Stimulated activated CD4-positive, alpha-beta T cell treated with anti-CD3 and anti-CD28 coated beads, TNF-alpha, amount 100 ng/mL, for 1 hour (primary cell): Measurements from ENCODE around the gene MST1.
"Not testable (repeated sequence)": the region's sequence is repeated elsewhere in the genome, so short reads cannot be mapped to it uniquely, and the experiment has no call there.

Source experiments
- DNase-seq, 3 donors: peaks; one replicate each; pipeline ENCODE4 v3.0.0-alpha.2; 2020; ENCODE audit warnings: low read depth in 3 of 3, low spot score in 1 of 3

MST1 gene

DNA sequence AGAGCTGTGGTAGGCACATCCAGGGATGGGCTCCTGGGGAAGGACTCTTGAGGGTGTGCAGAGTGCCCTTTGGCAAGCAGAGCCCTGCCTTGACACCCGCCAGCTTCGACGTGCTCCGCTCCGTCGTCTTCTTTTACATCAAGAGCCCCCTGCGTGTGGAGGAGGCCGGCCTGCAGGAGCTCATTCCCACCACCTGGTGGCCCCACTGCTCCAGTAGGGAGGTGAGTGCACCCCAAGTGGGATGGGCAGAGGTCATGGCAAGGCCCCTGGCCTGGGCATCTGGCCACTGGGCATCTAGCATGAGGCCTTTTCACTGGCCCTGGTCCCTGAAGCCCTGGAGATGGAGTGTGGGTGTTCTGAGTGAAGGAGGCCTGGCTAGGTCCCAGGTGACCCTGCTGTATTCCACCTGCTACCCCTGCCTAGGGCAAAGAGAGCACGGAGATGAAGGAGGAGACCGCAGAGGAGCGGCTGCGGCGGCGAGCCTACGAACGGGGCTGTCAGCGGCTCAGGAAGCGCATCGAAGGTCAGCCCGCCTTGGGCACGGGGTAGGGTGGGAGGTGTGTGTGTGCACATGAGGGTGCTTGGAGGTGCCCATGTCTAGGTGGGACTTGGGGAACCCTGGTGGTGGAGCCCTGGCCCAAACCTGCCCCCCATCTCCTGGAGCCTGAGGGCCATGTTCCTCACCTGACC is 12.3 kb upstream of the MST1 start:
- no peak for DNase-seq

DNA sequence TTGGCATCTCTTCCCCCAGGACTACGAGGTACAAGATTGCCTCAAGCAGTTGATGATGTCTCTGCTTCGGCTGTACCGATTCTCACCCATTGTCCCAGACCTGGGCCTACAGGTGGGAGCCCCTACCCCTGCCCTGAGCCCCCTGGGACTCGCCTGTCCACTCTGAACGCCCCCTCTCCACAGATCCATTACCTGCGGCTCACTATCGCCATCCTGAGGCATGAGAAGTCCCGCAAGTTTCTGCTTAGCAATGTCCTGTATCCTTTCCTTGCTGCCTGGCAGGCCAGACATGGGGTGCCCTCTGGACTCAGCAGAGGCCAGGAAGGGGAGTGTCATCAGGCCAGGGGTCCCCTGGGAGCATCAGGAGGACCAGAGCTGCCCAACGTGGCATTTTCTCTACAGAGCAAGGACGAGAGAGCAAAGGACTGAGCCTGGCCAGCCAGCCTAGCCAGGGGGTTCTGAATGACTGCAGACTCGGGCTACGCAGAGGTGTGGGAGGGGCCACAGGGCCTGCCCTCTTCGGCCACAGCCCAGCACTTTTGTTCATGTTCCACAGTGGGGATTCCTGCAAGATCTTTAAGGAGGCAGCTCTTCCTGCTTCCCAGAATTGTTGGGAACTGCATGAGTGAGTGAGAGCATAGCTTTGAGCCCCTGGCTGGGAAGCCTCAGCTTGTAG is 11.3 kb upstream of the MST1 start:
- no peak for DNase-seq

DNA sequence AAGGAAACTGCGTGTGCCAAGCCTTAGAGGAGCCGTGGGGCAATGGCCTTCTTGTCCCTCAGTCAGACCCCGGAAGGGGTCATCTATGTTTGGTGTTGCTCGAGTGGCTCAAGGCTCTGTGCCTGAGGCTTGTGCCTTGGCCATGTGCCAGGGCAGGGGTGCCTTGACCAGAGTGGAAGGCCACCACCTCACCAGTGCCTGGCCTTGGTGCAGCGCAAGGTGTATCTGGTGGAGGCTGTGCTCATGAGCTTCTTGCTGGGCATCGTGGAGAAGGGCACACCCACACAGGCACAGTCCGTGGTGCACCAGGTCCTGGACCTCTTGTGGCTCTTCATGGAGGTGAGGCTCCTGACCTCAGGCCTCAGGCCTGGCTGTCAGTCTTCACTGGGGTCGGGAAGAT is 10.7 kb upstream of the MST1 start:
- no peak for DNase-seq

DNA sequence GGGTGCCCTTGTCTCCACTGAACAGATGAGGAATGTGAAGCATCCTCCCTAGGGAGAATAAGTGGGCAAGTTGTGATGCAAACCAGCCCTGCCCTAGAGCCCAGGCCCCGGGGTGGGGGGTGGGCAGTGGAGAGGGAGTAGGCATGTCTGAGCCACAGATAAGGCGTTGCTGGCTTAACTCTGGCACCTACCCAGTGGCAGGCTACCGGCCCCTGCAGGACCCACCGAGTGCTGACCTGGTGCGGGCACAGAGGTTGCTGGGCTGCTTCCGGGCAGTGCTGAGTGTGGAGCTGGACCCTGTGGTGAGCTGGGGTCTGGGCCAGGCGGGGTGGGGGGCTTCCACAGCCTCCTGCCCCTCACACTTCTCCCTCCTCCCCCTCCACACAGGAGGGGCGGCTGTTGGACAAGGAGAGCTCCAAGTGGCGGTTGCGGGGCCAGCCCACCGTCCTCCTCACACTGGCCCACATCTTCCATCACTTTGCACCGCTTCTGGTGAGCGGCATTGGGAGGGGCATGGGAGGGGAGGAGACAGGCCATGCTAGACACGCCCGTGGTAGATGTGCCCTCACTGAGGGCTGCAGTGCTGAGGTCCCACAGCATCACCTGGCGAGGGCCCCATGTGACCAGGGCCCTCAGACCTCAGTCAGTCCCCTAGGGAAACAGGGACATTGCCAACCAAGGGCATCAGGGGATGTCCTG is 10.2 kb upstream of the MST1 start:
- DNase-seq = no peak

DNA sequence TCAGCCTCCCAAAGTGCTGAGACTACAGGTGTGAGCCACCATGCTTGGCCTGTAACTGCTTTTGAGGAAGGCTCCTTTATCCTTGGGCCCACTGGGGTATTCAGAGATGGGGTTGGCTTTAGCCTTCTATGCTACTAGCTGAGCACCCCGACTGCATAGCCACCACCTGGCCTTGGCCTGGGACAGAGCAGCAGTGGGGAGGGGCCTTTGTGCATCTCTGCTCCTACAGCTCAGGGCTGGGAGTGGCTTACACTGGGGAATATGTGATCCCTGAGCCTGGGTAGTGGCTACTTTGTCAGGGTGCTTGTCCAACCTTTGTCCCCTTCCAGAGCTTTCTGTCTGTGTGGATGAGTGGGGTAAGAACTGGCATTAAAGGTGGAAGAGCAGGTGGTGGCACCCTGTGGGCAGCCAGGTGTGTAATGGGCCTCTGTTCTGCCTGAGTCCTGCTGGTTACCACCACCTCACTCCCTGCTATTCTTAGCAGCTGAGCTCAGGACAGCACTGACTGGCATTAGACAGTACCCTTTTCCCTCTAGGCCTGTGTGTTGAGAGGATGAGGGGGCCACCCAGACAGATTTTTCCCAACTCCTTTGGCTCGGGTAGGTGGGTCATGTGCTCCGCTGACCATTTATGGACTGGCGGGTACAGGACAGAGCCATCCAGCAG is 6.2 kb upstream of the MST1 start:
- not testable (repeated sequence) for DNase-seq

DNA sequence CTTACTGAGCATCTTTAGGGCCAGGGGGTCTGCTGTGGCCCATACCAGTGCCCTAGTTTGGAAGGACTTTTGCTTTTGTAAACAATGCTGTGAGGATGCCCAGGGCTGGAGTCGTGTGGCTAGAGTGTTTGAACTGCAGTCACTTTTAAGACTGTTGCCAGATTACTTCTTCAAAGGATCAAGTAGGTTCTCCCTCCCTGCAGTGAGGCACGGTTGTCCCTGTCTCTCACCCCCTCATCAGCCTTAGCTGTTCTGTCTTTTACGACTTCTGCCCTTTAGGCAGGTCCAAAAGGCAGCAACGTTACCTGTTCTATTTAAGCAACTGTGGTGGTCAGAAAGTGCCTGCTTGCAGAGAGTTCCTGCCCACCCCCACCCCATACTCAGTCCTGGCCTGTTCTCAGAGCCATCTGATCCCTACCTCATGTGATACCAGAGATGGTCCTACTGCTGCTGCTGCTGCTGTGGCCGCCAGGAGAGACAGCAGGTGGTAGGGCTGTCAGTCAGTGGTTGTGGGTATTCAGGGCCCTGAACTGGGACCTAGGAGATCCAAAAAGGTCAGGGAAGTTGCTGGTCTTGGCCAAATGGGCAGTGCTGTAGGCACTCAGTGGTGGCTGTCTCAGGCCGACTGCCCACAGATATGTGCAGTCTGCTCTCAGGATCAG is 5.3 kb upstream of the MST1 start:
- not testable (repeated sequence) for DNase-seq

DNA sequence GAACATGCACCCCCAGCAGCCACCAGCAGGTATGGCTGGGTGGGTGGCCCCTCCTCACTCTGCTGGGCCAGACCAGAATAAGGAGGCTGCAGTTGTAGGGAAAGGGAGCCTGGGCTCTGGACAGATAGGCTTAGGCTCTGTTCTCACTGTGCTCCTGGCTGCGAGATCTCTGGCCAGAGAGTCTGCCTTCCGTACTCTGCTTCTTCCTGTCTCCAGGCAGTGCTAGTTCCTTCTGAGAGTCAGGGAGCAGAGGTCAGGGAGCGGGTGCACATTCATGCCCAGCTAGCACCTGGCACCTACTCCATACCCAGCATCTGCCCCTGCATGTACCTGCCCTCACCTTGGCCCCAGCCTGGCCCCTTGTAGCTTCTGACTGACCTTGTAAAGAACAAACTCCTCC is 2.2 kb upstream of the MST1 start:
- not testable (repeated sequence) for DNase-seq

DNA sequence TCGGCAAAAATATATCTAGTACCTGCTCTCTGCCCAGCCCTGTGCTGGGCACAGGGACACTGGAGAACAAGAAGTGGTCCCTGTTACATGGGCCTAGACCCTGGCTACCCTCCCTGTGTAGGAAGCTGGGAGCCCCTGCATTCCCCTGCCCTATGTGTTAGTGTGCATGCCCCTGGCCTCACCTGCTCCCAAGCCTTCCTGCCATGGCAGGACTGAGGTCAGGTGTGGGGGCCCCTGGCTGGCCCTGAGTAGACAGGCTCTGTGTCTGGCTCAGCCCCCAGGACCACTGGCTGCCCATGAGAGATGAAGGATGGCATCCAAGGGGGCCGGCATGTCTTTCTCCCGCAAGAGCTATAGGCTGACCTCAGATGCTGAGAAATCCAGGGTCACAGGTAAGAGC is 1.6 kb upstream of the MST1 start:
- DNase-seq = not testable (repeated sequence)

DNA sequence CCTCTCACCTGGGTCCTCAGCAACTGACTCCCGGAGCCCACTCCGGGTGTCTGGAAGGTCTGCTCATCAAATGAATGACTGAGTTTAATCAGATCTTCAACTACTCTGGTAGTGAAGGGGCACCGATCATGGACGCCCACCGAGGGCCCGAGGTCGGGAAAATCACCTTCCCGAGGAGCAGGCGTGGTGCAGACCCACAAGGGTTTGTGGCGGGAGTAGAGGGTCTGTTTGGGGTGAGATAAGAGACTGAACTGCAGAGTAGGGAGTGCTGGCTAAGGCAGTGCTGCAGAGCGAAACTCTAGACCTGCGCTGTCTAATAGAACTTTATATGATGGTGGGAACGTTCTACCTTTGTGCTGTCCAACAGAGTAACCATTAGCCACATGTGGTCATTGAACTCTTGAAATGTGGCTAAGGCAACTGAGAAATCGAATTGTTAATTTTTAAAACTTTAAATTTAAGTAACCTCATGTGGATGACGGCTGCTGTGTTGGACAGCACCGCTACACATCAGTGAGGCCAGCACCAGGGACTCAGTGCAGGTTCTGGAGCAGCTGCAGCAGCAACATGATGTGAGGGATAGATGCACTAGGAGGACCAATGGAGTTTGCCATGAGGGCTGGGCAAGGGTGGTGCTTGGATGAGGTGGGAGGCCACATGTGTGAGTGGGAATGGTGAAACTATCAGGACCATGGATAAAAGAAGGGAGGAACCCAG is 792 bp upstream of the MST1 start:
- DNase-seq = not testable (repeated sequence)

DNA sequence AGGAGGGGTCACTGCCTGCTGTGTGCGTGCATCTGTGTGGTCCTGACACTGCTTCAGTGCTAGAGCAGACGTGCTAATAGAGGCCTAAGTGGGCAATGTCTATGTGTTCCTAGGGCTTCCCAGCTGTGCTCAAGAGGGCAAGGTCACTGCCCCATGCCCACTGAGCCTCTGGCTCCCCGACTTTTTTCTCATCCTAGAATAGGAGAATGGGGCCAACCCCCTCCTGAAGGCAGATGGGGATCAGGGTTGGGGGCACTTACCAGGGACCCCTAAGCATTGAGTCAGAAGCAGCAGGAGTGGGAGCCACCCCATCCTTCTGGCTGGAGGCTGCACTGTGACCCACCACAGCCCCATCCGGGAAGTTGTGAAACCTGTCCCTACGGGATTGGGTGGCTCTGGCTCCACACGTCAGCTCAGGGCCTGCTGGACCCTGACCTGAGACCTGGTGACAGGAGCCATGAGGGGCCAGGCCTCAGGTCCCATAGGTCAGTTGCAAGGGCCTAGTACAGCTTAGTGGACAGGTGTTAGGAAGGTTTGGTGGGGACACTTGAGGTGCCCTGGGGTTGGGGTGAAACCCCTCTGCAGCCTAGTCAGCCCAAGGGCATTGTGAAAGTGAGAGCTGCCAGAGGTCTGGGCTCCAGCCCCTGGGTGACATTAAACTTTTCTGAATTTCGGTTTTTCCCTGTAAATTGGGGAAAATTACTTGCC is 782 bp downstream of the MST1 start:
- DNase-seq = not testable (repeated sequence)

DNA sequence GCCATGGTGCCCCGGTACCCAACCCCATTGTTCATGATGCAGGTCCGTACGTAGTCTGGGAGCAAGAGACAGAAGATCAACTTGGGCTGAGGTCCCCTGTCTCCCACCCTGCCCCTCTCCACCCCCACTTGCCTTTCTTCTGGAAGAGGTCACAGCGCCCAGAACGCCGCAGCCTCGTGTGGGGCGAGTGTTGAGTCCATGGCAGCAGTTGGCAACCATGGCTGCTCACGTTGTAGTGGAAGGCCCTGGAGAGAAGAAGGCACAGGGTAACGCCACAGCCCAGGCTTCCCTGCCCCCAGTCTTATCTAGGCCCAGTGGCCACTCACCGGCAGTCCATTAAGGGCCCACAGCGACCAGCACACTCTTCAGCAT is 1.9 kb downstream of the MST1 start:
- DNase-seq = not testable (repeated sequence)

DNA sequence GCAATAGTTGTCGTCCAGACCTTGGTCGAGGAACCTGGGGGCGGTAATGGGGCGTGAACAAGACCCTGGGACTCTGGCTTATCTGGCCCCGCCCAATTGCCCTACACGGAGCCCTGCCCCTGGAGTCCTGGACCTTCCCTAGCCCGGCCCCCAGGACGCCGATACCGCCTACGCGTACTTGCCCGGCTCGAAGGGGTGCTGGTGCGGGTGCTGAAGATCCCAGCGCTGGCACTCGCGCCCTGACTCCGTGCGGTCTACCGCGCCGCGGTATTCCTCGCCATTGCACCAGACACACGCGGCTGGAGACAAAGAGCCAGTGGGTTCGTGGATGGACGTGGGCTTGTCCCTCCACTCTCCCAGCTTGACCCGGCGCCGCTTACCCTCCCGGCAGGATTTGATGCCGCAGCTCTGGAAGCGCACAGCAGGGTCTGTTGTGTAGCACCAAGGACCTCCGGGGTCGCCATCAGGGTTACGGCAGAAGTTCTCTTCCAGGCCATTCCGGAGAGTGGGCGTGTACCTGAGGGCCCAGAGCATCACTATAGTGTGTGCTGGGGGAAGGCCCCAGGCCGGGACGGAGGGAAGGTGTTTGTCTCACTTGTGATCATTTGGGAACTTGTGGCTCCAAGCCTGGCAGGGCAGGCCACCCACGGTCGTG is 2.4 kb downstream of the MST1 start:
- not testable (repeated sequence) for DNase-seq

DNA sequence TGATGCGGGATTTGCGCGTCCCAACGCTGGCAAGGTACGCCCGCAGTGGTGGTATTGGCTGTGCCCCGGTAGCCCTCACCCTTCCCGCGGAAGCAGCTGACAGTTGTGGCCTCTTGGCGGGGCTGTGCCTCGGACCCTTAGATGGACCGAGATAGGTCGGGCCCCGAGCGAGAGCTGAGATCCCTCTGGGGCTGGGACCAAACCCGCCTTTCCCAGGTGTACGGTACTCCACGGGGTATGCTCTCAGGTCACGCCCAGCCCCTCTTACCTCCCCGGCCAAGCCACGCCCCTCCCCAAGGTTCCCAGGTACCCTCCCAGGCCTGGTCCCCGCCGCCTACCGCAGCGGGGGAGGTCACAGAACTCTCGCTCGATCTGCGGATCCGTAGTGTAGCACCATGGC is 2.9 kb downstream of the MST1 start:
- not testable (repeated sequence) for DNase-seq

DNA sequence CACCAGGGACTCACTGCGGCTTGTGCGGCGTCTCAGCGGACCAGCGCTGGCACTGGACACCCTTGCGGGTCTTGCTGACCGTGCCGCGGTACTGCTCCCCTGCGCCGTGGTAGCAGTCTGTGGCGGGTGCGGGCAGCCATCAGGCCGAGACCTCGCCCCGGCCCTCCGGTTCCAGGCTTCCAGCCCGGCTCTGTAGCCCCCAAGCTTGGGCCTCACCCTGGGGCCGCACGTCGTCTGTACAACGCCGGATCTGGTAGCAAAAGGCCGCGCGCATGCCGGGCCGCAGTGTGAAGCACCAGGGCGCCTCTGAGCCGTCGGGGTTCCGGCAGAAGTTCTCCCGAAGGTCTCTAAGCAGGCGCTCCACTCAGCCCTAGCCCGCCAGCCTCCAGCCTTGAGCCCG is 3.4 kb downstream of the MST1 start:
- DNase-seq = not testable (repeated sequence)

DNA sequence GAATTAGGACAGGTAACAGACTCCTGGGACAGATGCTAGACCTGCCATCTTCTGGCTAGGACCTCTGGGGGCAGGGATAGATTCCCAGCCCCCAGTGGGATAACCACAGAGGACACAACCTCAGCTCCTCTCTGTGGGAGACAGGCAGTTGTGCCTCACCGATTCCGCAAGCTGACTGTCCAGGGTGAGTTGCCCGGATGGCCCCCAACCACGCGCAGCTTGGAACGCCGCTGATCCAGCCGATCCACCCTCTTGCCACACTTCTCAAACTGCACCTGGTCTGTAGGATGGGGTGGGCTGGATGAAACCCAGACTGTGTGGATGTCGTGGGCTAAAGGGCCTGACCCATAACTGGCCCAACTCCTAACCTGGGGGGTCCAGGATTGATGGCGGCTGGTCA is 4.2 kb downstream of the MST1 start:
- not testable (repeated sequence) for DNase-seq

DNA sequence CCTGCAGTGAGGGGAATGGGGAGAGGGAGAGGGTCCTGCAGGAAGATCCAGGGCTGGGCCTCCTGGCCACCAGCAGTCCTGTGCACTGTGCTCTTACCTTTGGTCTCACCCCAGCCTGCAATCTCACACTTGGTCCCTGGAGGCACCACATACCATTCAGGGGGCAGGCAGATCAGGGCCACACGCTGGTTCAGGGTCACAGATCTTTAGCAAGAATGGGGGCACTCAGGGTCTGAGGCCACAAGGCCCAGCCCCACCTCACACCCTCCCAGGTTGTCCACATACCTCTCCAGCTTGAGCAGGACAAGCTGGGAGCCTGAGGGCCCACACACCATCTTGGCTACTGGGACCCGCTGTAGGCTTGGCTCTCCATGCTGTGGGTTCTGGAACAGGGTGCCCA is 4.8 kb downstream of the MST1 start:
- DNase-seq = not testable (repeated sequence)

DNA sequence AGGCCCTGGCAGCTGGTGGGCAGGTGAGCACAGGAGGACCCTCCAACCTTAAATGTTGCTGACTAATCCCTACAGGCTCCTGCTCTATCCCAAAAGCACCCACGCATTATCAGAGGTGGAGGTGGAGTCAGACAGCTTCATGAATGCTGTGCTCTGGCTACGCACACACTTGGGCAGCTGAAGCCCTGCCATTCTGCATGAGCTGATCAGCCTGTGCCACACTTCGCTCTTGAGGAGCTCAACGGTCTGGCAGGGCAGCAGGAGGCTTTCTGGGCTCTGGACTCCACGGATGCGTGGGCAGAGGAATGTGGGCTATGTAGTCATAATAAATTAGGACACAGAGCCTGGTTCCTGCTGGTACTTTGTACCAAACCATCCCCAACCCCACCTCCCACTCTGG is 6.1 kb downstream of the MST1 start:
- no peak for DNase-seq

DNA sequence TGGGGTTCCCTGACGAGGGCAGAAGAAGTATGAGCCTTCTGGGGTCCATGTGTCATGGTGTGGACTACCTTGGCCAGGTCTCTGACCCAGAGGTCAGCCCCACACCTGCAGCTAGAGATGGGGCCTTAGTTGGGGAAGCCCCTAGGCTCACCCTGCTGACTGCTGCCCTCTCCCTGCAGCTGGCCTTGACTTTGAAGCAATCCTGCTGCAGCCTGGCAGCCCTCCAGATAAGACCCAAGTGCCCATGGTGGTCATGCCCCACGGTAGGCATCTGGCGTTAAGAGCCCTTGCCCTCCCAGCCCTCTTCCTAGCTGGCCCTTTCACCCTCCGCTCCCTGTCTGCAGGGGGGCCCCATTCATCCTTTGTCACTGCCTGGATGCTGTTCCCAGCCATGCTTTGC is 7.7 kb downstream of the MST1 start:
- DNase-seq = no peak

DNA sequence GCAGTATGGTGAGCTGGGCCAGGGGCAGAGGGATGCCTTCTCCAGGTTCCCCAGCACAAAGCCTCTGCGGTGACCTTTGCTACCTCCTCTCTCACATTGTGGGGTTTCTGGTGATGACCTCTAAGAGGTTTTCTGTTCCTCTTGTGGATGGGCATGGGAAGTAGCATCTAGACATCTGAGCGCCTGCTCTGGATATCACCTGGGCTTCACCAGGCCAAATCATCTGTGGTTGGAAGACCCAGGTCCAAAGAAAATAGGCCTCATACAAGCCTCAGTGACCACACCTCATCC is 8.1 kb downstream of the MST1 start:
- DNase-seq = no peak
